Measurements from ENCODE around the gene RICTOR.

DNA sequence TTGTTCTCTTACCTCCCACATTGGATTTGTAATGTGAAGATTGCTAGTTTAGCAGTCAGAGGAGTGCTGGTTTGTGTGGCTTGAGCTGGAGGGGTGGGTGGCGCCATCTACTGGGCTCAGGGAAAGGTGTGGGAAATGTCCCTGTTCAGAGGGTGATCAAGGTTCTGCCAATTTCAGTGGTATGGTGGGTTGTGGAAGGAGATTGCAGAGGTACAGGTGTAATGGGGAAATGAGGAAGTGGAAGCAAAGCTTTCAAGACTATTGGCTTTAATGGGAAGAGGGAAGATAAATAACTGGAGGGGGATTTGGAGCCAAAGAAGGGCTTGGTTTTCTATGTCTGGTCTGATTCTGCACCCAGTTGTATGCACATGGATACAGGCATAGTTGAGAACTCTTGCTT lies 152.0 kb downstream of the RICTOR start:
- TF ChIP-seq POLR2AphosphoS5 (IDR thresholded peaks at IDR 0.05; ENCODE audit: low read depth, low read length) (no peak), POLR2A (IDR thresholded peaks at IDR 0.05; ENCODE audit: low read depth, low read length) (no peak), TAF1 (IDR thresholded peaks at IDR 0.05; ENCODE audit: low read depth, low read length) (no peak), SPI1 (IDR thresholded peaks at IDR 0.05; ENCODE audit: low read depth, low read length) (peak; percentile 26; the same call in 1 of the 2 replicates), PAX5 (IDR thresholded peaks at IDR 0.05; ENCODE audit: insufficient read depth, low read length, severe bottlenecking) (no peak), POU2F2 (IDR thresholded peaks at IDR 0.05; ENCODE audit: low read depth, low read length) (no peak)
